Measurements from ENCODE around the gene PAPPA.

GRCh38 chr9:116381350-116381749 is 227.8 kb downstream of the PAPPA start:
- TF ChIP-seq, protein P1, sequence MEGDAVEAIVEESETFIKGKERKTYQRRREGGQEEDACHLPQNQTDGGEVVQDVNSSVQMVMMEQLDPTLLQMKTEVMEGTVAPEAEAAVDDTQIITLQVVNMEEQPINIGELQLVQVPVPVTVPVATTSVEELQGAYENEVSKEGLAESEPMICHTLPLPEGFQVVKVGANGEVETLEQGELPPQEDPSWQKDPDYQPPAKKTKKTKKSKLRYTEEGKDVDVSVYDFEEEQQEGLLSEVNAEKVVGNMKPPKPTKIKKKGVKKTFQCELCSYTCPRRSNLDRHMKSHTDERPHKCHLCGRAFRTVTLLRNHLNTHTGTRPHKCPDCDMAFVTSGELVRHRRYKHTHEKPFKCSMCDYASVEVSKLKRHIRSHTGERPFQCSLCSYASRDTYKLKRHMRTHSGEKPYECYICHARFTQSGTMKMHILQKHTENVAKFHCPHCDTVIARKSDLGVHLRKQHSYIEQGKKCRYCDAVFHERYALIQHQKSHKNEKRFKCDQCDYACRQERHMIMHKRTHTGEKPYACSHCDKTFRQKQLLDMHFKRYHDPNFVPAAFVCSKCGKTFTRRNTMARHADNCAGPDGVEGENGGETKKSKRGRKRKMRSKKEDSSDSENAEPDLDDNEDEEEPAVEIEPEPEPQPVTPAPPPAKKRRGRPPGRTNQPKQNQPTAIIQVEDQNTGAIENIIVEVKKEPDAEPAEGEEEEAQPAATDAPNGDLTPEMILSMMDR (IDR thresholded peaks at IDR 0.05) = no peak
- TF ChIP-seq POLR2A (IDR thresholded peaks at IDR 0.05) = no peak

All from adrenal gland (tissue), 5 donors.